ENCODE measurements around the gene PIK3R1. TPM values are rescaled to one million over a fixed set of nuclear protein-coding genes. Genes with fewer than 3 reads are reported as not detected.

Gene PIK3R1
- total RNA-seq, 1 experiment from 2014 or later: 47.8 TPM

GRCh38 chr5:68325065-68325580 lies 109.6 kb downstream of the PIK3R1 start:
- ChIA-PET CTCF (no interaction called here), POLR2A (no interaction called here)
- Mint-ChIP-seq H3K36me3 (ENCODE audit: insufficient read depth, unreplicated experiment) (no peaks in the 10 kb centered on the region), H3K27me3 (ENCODE audit: insufficient read depth, unreplicated experiment) (no peaks in the 10 kb centered on the region), H3K9me3 (ENCODE audit: unreplicated experiment) (peaks cover 15% of the 10 kb centered on the region), H3K27ac (ENCODE audit: unreplicated experiment) (no peak overlapping the region), H3K4me3 (ENCODE audit: unreplicated experiment) (no peak overlapping the region), H3K4me1 (ENCODE audit: low read depth, unreplicated experiment) (peaks cover 10% of the 10 kb centered on the region)
- DNase-seq: no peak
- H3K36me3 ChIP-seq (ENCODE audit: control insufficient read depth, insufficient read depth, low read length): no peaks in the 10 kb centered on the region
- H3K27me3 ChIP-seq (replicated peaks; ENCODE audit: control insufficient read depth, insufficient read depth, low read length): no peaks in the 10 kb centered on the region
- intact Hi-C loops (cut with micrococcal nuclease; ENCODE audit: unreplicated experiment): no loop called here
- H3K9me3 ChIP-seq: no peaks in the 10 kb centered on the region
- H3K4me3 ChIP-seq (ENCODE audit: low read depth, low read length): no peak overlapping the region
- BruUV-seq (replicated peaks): no TSS peak
- H3K4me1 ChIP-seq: peaks cover 9% of the 10 kb centered on the region
- TF ChIP-seq CTCF (IDR thresholded peaks at IDR 0.05; ENCODE audit: insufficient read depth in 1 of 2, low read depth in 1 of 2, low read length in 1 of 2, severe bottlenecking in 1 of 2, unreplicated experiment in 1 of 2): no peak

GRCh38 chr5:68329554-68330255 lies 114.1 kb downstream of the PIK3R1 start:
- intact Hi-C loops (cut with micrococcal nuclease; ENCODE audit: unreplicated experiment): no loop called here
- Histone ChIP-seq H3K4me1 (no peaks in the 10 kb centered on the region), H3K27me3 (replicated peaks; ENCODE audit: control insufficient read depth, insufficient read depth, low read length) (no peaks in the 10 kb centered on the region), H3K4me3 (ENCODE audit: low read depth, low read length) (no peak overlapping the region), H3K36me3 (ENCODE audit: control insufficient read depth, insufficient read depth, low read length) (no peaks in the 10 kb centered on the region), H3K9me3 (no peaks in the 10 kb centered on the region)
- ChIA-PET POLR2A (no interaction called here), CTCF (no interaction called here)
- peaks cover 10% of the 10 kb centered on the region for H3K4me1 Mint-ChIP-seq (ENCODE audit: low read depth, unreplicated experiment)
- no peak overlapping the region for H3K4me3 Mint-ChIP-seq (ENCODE audit: unreplicated experiment)
- no peak for DNase-seq
- no TSS peak for BruUV-seq (replicated peaks)
- TF ChIP-seq CTCF (IDR thresholded peaks at IDR 0.05; ENCODE audit: insufficient read depth in 1 of 2, low read depth in 1 of 2, low read length in 1 of 2, severe bottlenecking in 1 of 2, unreplicated experiment in 1 of 2): no peak
- H3K27me3 Mint-ChIP-seq (ENCODE audit: insufficient read depth, unreplicated experiment): no peaks in the 10 kb centered on the region
- H3K9me3 Mint-ChIP-seq (ENCODE audit: unreplicated experiment): peaks cover 10% of the 10 kb centered on the region
- H3K27ac Mint-ChIP-seq (ENCODE audit: unreplicated experiment): no peak overlapping the region
- no peaks in the 10 kb centered on the region for H3K36me3 Mint-ChIP-seq (ENCODE audit: insufficient read depth, unreplicated experiment)

GRCh38 chr5:68330574-68330973 lies 115.0 kb downstream of the PIK3R1 start:
- no peaks in the 10 kb centered on the region for H3K27me3 Mint-ChIP-seq (ENCODE audit: insufficient read depth, unreplicated experiment)
- peaks cover 10% of the 10 kb centered on the region for H3K4me1 Mint-ChIP-seq (ENCODE audit: low read depth, unreplicated experiment)
- peaks cover 1% of the 10 kb centered on the region for H3K9me3 Mint-ChIP-seq (ENCODE audit: unreplicated experiment)
- no TSS peak for BruUV-seq (replicated peaks)
- H3K4me1 ChIP-seq: no peaks in the 10 kb centered on the region
- H3K36me3 ChIP-seq (ENCODE audit: control insufficient read depth, insufficient read depth, low read length): no peaks in the 10 kb centered on the region
- ChIA-PET POLR2A (interaction anchor here (0.5 kb wide), 1 partner anchor 140 kb away, joined by 8 read pairs; no protein-coding TSS in a partner anchor), CTCF (no interaction called here)
- no peaks in the 10 kb centered on the region for H3K9me3 ChIP-seq
- no peak for TF ChIP-seq CTCF (IDR thresholded peaks at IDR 0.05; ENCODE audit: insufficient read depth in 1 of 2, low read depth in 1 of 2, low read length in 1 of 2, severe bottlenecking in 1 of 2, unreplicated experiment in 1 of 2)
- intact Hi-C loops (cut with micrococcal nuclease; ENCODE audit: unreplicated experiment): no loop called here
- no peak overlapping the region for H3K27ac Mint-ChIP-seq (ENCODE audit: unreplicated experiment)
- H3K4me3 ChIP-seq (ENCODE audit: low read depth, low read length): no peak overlapping the region
- DNase-seq: no peak
- H3K27me3 ChIP-seq (replicated peaks; ENCODE audit: control insufficient read depth, insufficient read depth, low read length): no peaks in the 10 kb centered on the region
- H3K4me3 Mint-ChIP-seq (ENCODE audit: unreplicated experiment): no peak overlapping the region
- H3K36me3 Mint-ChIP-seq (ENCODE audit: insufficient read depth, unreplicated experiment): no peaks in the 10 kb centered on the region
